Astrocyte of the spinal cord (primary cell): ENCODE data around the gene SP7.
A peak's percentile ranks its signal among the peaks of the same experiment; 100 is the strongest.

Experiments used
- DNase-seq: peaks from one replicate; pipeline ENCODE4 v3.0.0; 2011; ENCODE audit warnings: low read depth, low spot score
- H3K4me3 ChIP-seq: 2 replicates; pipeline ENCODE4 v1.5.1; 2011; ENCODE audit warnings: low read depth, mild to moderate bottlenecking, low read length, moderate library complexity
- in situ Hi-C: cut with HindIII; loops from 2 replicates; pipeline ENCODE4 v1.10.0; 2017; ENCODE audit warnings: low sequenced_read_pairs
- TF ChIP-seq, protein P1 (sequence below): IDR thresholded peaks from 2 replicates; pipeline ENCODE4 v1.5.1; 2012; ENCODE audit warnings: low read depth, mild to moderate bottlenecking, low read length, inconsistent platforms

Gene SP7

DNA sequence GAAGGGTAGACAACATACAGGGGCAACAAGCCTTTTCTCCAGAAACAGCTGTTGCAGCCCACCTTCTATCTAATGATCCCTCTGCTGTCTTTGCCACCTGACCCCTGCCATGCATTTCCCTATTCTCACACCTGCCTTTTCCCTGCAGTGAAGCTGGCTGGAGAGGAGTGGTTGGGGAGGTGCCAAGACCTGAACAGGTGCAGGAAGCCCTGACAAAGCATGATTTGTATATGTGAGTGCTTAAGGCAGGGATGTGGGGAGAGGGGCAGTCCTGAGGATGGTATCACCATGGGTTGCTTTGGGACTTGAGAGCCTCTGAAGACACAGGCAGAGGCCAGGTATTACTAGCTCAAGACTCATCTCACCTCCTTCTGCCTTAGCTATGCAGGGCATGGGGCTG is 43.7 kb downstream of the SP7 start:
- in situ Hi-C loops: no loop called here
- no peak for DNase-seq
- no peak overlapping the region for H3K4me3 ChIP-seq
- TF ChIP-seq, protein P1, sequence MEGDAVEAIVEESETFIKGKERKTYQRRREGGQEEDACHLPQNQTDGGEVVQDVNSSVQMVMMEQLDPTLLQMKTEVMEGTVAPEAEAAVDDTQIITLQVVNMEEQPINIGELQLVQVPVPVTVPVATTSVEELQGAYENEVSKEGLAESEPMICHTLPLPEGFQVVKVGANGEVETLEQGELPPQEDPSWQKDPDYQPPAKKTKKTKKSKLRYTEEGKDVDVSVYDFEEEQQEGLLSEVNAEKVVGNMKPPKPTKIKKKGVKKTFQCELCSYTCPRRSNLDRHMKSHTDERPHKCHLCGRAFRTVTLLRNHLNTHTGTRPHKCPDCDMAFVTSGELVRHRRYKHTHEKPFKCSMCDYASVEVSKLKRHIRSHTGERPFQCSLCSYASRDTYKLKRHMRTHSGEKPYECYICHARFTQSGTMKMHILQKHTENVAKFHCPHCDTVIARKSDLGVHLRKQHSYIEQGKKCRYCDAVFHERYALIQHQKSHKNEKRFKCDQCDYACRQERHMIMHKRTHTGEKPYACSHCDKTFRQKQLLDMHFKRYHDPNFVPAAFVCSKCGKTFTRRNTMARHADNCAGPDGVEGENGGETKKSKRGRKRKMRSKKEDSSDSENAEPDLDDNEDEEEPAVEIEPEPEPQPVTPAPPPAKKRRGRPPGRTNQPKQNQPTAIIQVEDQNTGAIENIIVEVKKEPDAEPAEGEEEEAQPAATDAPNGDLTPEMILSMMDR: no peak

DNA sequence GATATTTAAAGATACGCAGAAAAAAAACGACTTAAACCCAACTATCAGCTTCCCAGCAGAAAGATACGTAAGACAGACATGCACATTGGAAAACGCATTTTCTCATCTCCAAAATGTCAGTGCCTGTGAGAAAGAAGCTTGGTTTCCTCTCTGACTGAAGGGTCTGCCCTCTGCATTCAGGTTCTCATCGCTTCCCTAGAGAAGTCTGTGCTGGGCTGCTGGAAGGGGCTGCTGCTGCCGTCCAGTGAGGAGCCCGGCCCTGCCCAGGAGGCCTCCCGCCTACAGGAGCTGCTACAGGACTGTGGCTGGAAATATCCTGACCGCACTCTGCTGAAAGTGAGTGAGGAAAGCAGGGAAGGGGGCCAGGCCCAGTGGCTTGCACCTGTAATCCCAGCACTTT is 45.5 kb downstream of the SP7 start:
- DNase-seq: no peak
- in situ Hi-C loops: no loop called here
- no peak overlapping the region for H3K4me3 ChIP-seq
- TF ChIP-seq, protein P1: no peak

DNA sequence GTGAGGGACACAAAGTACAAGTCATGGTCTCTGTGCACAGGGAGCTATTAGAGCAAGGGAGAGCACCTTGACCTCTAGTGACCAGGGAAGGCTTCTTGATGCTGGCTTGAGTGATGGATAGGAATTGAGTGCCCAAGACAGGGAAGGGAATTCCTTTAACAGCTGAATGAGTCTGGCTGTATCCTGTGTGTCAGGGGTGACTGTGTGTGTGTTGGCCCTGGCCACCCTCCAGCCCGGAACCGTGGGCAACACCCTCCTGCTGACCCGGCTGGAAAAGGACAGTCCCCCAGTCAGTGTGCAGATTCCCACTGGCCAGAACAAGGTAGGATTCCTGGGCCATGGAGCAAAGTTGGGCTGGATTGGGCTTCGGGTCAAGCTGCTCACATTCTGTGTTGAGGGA is 46.3 kb downstream of the SP7 start:
- in situ Hi-C loops: no loop called here
- TF ChIP-seq, protein P1: no peak
- no peak for DNase-seq
- H3K4me3 ChIP-seq: no peak overlapping the region

DNA sequence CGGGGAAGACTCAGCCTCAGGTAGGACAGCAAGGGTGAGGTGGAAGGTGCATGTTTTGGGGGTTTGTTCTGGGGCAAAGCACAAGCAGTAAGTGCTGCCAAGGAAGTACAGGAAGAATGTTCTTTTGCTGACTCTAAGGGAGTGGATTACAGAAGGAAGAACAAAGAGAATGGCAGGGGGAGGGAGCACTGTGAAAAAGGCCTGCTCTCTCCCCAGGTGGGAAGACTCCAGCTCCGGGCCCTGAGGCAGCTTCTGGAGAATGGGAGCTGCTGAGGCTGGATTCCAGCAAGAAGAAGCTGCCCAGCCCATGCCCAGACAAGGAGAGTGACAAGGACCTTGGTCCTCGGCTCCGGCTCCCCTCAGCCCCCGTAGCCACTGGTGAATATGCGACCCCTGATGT is 47.8 kb downstream of the SP7 start:
- TF ChIP-seq, protein P1: no peak
- no peak for DNase-seq
- in situ Hi-C loops: no loop called here
- H3K4me3 ChIP-seq: no peak overlapping the region

DNA sequence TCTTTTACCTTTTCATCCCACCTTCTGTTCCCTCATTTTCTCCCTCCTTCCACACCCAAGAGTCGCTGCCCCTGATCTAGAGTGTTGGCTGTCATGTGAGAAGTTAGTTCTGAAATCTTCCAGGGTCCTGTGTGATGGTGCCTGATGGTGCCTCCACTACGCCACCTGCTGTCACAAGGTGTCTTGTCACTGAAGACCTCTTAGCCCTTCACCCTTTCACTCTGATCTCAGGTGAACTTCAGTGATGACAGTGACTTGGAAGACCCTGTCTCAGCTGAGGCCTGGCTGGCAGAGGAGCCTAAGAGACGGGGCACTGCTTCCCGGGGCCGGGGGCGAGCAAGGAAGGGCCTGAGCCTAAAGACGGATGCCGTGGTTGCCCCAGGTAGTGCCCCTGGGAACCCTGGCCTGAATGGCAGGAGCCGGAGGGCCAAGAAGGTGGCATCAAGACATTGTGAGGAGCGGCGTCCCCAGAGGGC is 48.4 kb downstream of the SP7 start:
- peak; percentile 54 for DNase-seq
- in situ Hi-C loops: no loop called here

DNA sequence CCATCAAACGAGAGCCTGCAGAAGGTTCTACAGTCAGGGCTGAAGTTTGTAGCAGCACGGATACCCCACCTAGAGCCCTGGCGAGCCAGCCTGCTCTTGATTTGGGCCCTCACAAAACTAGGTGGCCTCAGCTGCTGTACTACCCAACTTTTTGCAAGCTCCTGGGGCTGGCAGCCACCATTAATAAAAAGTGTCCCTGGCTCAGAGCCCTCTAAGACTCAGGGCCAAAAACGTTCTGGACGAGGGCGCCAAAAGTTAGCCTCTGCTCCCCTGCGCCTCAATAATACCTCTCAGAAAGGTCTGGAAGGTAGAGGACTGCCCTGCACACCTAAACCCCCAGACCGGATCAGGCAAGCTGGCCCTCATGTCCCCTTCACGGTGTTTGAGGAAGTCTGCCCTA is 49.7 kb downstream of the SP7 start:
- in situ Hi-C loops: no loop called here
- no peak overlapping the region for H3K4me3 ChIP-seq
- TF ChIP-seq, protein P1: no peak
- no peak for DNase-seq

More for the DNA sequence above, 48.4 kb downstream of the SP7 start:
- TF ChIP-seq, protein P1: peak; percentile 68
- no peak overlapping the region for H3K4me3 ChIP-seq
